ENCODE results near the gene PTPN14.

The PTPN14 gene

DNA sequence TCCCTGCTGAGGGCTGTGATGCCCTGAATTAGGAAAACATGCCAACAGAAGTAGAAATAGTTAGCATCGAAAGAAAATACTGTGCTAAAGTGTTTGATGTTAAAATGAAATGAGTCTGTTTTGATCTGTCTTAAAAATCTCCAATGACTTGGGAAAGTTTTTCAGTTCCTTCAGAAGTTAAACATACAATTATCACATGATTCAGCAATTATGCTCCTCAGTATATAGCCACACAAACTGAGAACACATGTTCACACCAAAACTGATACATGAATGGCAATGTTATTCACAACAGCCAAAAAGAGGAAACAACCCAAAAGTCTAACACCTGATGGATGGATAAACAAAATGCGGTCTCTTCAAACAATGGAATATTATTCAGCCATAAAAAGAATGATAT, 130.6 kb downstream of the PTPN14 start:
- Mint-ChIP-seq H3K27me3 (ENCODE audit: low read depth) (peaks cover 3% of the 10 kb centered on the region), H3K27ac (no peak overlapping the region), H3K4me1 (ENCODE audit: low read depth) (peaks cover 34% of the 10 kb centered on the region), H3K36me3 (ENCODE audit: low read depth) (peaks cover 13% of the 10 kb centered on the region), H3K4me3 (no peak overlapping the region), H3K9me3 (peaks cover 16% of the 10 kb centered on the region)

DNA sequence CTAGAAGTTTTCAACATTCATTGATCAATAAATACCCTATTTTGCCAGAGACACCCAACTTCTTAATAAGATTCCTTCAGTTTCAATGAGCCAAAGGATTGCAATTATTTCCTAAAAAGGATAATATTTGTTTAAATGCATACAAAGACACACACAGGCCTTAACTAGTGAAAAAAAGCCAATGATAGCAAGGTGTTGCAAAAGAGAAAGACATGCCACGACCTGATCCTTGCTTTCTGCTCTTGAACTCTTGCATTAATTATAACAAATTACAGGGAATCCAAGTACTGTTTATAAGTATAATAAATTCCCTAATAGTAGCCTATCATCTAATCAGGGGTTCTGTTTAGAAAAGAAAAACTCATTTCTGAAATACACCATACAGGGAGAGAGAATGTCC, 131.1 kb downstream of the PTPN14 start:
- Mint-ChIP-seq H3K36me3 (ENCODE audit: low read depth) (peaks cover 13% of the 10 kb centered on the region), H3K4me1 (ENCODE audit: low read depth) (peaks cover 34% of the 10 kb centered on the region), H3K4me3 (no peak overlapping the region), H3K9me3 (peaks cover 16% of the 10 kb centered on the region), H3K27ac (no peak overlapping the region), H3K27me3 (ENCODE audit: low read depth) (peaks cover 3% of the 10 kb centered on the region)

- H3K36me3 Mint-ChIP-seq (ENCODE audit: low read depth): peaks cover 12% of the 10 kb centered on the region
- no peak overlapping the region for H3K27ac Mint-ChIP-seq
- H3K9me3 Mint-ChIP-seq: peaks cover 16% of the 10 kb centered on the region
- H3K4me3 Mint-ChIP-seq: no peak overlapping the region
- H3K4me1 Mint-ChIP-seq (ENCODE audit: low read depth): peaks cover 41% of the 10 kb centered on the region
- peaks cover 3% of the 10 kb centered on the region for H3K27me3 Mint-ChIP-seq (ENCODE audit: low read depth)
These were observed 131.8 kb downstream of the PTPN14 start for GRCh38 chr1:214419650-214420049.

GRCh38 chr1:214418391-214418790, 133.0 kb downstream of the PTPN14 start:
- Mint-ChIP-seq H3K4me1 (ENCODE audit: low read depth) (peaks cover 47% of the 10 kb centered on the region), H3K27ac (peak overlapping the region; percentile 86), H3K27me3 (ENCODE audit: low read depth) (peaks cover 3% of the 10 kb centered on the region), H3K9me3 (peaks cover 16% of the 10 kb centered on the region), H3K4me3 (peak overlapping the region; percentile 80), H3K36me3 (ENCODE audit: low read depth) (peaks cover 12% of the 10 kb centered on the region)

- Mint-ChIP-seq H3K27me3 (ENCODE audit: low read depth) (no peaks in the 10 kb centered on the region), H3K4me1 (ENCODE audit: low read depth) (peaks cover 50% of the 10 kb centered on the region), H3K27ac (peak overlapping the region; percentile 86), H3K9me3 (peaks cover 13% of the 10 kb centered on the region), H3K36me3 (ENCODE audit: low read depth) (peaks cover 13% of the 10 kb centered on the region), H3K4me3 (no peak overlapping the region)
These were observed 133.7 kb downstream of the PTPN14 start for GRCh38 chr1:214417545-214418210.

DNA sequence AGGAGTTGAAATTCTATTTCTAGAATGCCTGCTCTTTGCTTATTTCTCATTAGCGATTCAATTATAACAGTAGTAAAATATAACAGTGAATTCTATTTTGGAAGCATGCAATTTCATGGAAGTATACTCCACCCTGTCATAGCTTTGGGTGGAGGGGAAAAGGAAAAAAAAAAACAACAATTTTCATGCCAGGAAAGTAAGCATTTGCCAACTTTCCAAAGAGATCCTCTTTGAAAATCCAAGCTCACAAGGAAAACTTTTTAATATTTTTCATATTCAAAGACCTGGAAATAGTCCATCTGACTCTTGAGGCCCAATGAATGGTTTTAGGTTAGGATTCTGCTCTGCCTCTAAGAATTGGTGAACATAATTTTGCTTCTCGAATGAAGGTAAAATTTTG, 134.5 kb downstream of the PTPN14 start:
- H3K4me3 Mint-ChIP-seq: no peak overlapping the region
- H3K9me3 Mint-ChIP-seq: peaks cover 8% of the 10 kb centered on the region
- H3K27ac Mint-ChIP-seq: no peak overlapping the region
- H3K4me1 Mint-ChIP-seq (ENCODE audit: low read depth): peaks cover 52% of the 10 kb centered on the region
- H3K36me3 Mint-ChIP-seq (ENCODE audit: low read depth): peaks cover 12% of the 10 kb centered on the region
- no peaks in the 10 kb centered on the region for H3K27me3 Mint-ChIP-seq (ENCODE audit: low read depth)

DNA sequence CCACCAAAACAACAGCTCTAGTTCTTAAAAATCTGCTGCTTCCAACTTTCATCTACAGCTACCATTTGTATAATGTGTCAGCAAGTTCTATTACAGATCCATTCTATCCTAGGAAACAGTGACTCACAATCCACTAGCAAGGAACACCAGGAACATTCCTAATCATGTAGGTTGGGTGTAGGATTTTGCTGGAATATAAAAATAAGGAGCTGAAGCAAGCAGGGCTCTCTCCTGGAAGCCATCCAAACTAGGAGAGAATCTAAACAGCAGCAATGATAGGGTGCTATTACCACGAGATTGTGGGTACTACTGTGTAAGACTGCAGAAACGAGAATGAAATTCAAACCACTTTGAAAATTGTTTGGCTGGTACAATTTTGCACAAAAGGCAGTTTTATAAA, 135.0 kb downstream of the PTPN14 start:
- Mint-ChIP-seq H3K4me3 (no peak overlapping the region), H3K27me3 (ENCODE audit: low read depth) (no peaks in the 10 kb centered on the region), H3K36me3 (ENCODE audit: low read depth) (peaks cover 8% of the 10 kb centered on the region), H3K4me1 (ENCODE audit: low read depth) (peaks cover 52% of the 10 kb centered on the region), H3K27ac (no peak overlapping the region), H3K9me3 (peaks cover 4% of the 10 kb centered on the region)

DNA sequence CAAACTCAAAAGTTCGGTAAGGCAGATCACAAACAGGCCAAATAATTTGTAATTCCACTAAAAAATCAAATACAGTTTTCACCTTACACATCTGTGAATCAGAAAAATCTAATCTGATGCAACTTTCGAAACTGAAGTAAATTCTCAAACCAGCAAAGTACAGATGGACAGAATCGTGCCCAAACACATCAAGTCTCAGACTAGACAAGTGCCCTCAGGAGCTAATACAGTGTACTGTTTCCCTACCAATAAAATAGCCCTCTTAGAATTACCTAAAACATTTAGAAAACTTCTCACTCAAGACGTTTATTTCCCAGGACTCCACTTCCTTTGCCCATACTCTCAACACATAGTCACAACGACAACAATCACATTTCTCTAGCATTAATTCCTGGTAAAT, 136.3 kb downstream of the PTPN14 start:
- Mint-ChIP-seq H3K9me3 (peaks cover 8% of the 10 kb centered on the region), H3K36me3 (ENCODE audit: low read depth) (peaks cover 6% of the 10 kb centered on the region), H3K27me3 (ENCODE audit: low read depth) (no peaks in the 10 kb centered on the region), H3K4me3 (no peak overlapping the region), H3K4me1 (ENCODE audit: low read depth) (peaks cover 47% of the 10 kb centered on the region), H3K27ac (no peak overlapping the region)

- H3K4me3 Mint-ChIP-seq: no peak overlapping the region
- H3K9me3 Mint-ChIP-seq: peaks cover 8% of the 10 kb centered on the region
- no peak overlapping the region for H3K27ac Mint-ChIP-seq
- H3K4me1 Mint-ChIP-seq (ENCODE audit: low read depth): peaks cover 44% of the 10 kb centered on the region
- no peaks in the 10 kb centered on the region for H3K27me3 Mint-ChIP-seq (ENCODE audit: low read depth)
- peaks cover 6% of the 10 kb centered on the region for H3K36me3 Mint-ChIP-seq (ENCODE audit: low read depth)
These were observed 136.7 kb downstream of the PTPN14 start for GRCh38 chr1:214414691-214415090.

GRCh38 chr1:214413315-214413714, 138.1 kb downstream of the PTPN14 start:
- H3K27ac Mint-ChIP-seq: no peak overlapping the region
- peaks cover 8% of the 10 kb centered on the region for H3K9me3 Mint-ChIP-seq
- no peak overlapping the region for H3K4me3 Mint-ChIP-seq
- H3K36me3 Mint-ChIP-seq (ENCODE audit: low read depth): peaks cover 4% of the 10 kb centered on the region
- H3K27me3 Mint-ChIP-seq (ENCODE audit: low read depth): no peaks in the 10 kb centered on the region
- H3K4me1 Mint-ChIP-seq (ENCODE audit: low read depth): peaks cover 33% of the 10 kb centered on the region

DNA sequence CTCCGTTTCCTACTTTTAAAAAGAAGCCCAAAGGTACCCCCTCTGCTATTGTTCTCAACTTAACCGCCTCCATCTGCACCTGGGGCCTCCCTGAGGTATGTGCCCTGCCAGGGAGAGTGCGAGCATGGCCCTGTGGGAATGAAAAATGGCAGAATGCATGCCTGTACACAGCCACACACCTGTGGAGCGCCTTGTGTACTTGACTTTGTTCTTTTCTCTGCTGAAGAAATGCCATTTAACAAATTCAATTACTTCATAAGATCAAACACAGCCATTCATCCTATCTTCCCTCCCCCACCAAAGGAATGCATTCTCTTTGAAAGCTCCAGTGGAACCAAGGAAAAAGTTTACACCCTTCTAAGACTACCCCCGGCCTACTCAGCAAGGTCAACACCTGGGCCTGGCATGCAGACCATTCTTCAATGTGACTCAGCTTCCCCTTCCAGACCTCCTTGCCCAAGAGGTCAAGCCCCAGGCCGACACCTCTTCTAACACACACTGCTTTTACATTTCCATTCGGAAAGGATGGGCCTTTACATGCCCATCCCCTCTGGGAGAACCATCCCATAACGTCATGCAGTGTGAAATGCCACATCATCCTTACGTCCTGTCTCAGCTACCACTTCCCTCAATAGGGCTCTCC, 146.7 kb downstream of the PTPN14 start:
- H3K9me3 Mint-ChIP-seq: no peaks in the 10 kb centered on the region
- H3K27ac Mint-ChIP-seq: no peak overlapping the region
- peaks cover 10% of the 10 kb centered on the region for H3K36me3 Mint-ChIP-seq (ENCODE audit: low read depth)
- no peaks in the 10 kb centered on the region for H3K27me3 Mint-ChIP-seq (ENCODE audit: low read depth)
- no peak overlapping the region for H3K4me3 Mint-ChIP-seq
- peaks cover 26% of the 10 kb centered on the region for H3K4me1 Mint-ChIP-seq (ENCODE audit: low read depth)

DNA sequence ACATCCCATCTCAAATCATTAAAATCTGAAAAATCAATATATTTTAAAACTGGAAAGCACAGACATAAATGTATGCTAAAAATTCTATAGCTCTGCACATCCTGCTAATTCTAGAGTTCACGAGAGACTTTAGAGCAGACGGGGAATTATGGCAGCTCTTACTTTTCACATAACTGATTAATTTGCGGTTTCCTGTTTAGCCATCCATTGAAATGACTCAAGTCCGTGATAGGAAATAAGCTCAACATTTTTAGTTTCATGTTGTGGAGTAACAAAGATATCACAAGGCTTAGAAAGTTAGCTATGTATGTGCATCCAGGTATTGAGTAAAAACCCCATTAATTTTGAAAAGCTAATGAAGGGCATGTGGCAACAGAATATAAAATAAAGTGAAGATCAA, 147.2 kb downstream of the PTPN14 start:
- no peaks in the 10 kb centered on the region for H3K9me3 Mint-ChIP-seq
- H3K36me3 Mint-ChIP-seq (ENCODE audit: low read depth): peaks cover 11% of the 10 kb centered on the region
- H3K27ac Mint-ChIP-seq: peak overlapping the region; percentile 53
- peaks cover 31% of the 10 kb centered on the region for H3K4me1 Mint-ChIP-seq (ENCODE audit: low read depth)
- no peak overlapping the region for H3K4me3 Mint-ChIP-seq
- no peaks in the 10 kb centered on the region for H3K27me3 Mint-ChIP-seq (ENCODE audit: low read depth)

DNA sequence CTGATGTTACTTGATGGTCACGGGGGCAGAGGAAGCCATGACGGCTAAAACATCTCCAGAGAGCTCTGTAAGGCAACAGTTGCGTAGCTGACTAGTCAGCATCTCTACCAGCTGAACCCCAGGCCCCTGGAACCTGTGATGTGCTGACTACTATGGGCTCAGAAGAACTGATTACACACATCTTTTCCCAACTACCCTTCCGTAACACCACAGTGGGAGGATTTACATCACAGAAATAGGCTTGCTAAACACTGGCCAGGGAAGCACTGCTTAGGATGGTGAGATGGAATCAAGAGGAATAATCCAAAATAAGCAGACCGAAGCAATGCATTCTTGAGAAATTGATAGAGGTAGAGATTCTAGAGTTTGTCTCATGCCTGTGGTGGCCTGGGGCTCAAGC, 148.0 kb downstream of the PTPN14 start:
- Mint-ChIP-seq H3K27ac (no peak overlapping the region), H3K4me3 (no peak overlapping the region), H3K27me3 (ENCODE audit: low read depth) (no peaks in the 10 kb centered on the region), H3K4me1 (ENCODE audit: low read depth) (peaks cover 34% of the 10 kb centered on the region), H3K9me3 (no peaks in the 10 kb centered on the region), H3K36me3 (ENCODE audit: low read depth) (peaks cover 14% of the 10 kb centered on the region)

GRCh38 chr1:214402613-214403083, 148.8 kb downstream of the PTPN14 start:
- Mint-ChIP-seq H3K36me3 (ENCODE audit: low read depth) (peaks cover 19% of the 10 kb centered on the region), H3K27ac (no peak overlapping the region), H3K27me3 (ENCODE audit: low read depth) (no peaks in the 10 kb centered on the region), H3K4me3 (no peak overlapping the region), H3K4me1 (ENCODE audit: low read depth) (peaks cover 40% of the 10 kb centered on the region), H3K9me3 (peaks cover 6% of the 10 kb centered on the region)

DNA sequence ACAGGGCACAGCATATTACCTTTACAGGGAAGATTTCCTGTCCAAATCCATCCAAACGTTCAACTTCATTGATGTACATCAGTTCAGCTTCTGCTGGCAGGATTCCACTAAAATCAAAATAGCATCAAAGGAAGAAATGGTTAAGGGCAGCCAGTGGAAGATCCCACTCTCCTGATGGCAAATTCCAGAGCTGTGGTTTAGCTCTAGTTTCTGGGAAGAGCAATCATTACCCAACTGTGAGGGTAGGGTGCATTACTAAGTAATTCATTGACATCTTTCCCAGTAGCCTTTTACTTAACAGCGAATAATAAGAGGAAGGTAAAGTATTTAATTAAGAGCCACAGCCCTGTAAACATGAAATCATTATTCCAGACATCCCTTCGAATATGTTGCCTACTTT, 149.7 kb downstream of the PTPN14 start:
- Mint-ChIP-seq H3K27me3 (ENCODE audit: low read depth) (no peaks in the 10 kb centered on the region), H3K27ac (no peak overlapping the region), H3K9me3 (peaks cover 16% of the 10 kb centered on the region), H3K36me3 (ENCODE audit: low read depth) (peaks cover 27% of the 10 kb centered on the region), H3K4me1 (ENCODE audit: low read depth) (peaks cover 49% of the 10 kb centered on the region), H3K4me3 (no peak overlapping the region)

All from T-helper 1 cell treated with Interleukin-12 subunit alpha and Interleukin-12 subunit beta and Interleukin-4 antibody, amounts not matched to agents 30 μg/mL and 1 μg/mL, for 36 hours (primary cell).